A673 (cell line): ENCODE results near the gene TGM1. TPM values are rescaled to one million over a fixed set of nuclear protein-coding genes. Genes with fewer than 3 reads are reported as not detected.
A peak's percentile ranks its signal among the peaks of the same experiment; 100 is the strongest.

Experiments used
- BruUV-seq: library from RNA; stranded (reverse); fragments of 400-500 nt; replicated peaks from 2 replicates; lab custom pipeline; 2021; lab: Mats Ljungman, UMichigan
- CTCF ChIA-PET: fragments of 300-600 bp; sonication (Branson Sonifier 250); formaldehyde crosslinking; loops from one replicate; lab custom pipeline; 2022; ENCODE audit warnings: antibody characterized with exemption; lab: Charles Lee
- POLR2A ChIA-PET: fragments of 300-600 bp; sonication (Branson Sonifier 250); formaldehyde crosslinking; loops from one replicate; lab custom pipeline; 2022; ENCODE audit warnings: antibody characterized with exemption; ENCODE audit not compliant: low non-redundant PET; lab: Charles Lee
- DNase-seq: peaks from one replicate; pipeline ENCODE4 v3.0.0-alpha.2; 2015; ENCODE audit warnings: low spot score
- H3K27ac ChIP-seq: fragments of 200-600 bp; sonication (generic); 2 replicates; pipeline ENCODE4 v1.5.1; 2016; ENCODE audit warnings: mixed run types, low read depth, mild to moderate bottlenecking, mixed read lengths, antibody characterized with exemption, low read length; ENCODE audit not compliant: poor library complexity, severe bottlenecking
- H3K27me3 ChIP-seq: fragments of 200-600 bp; sonication (generic); replicated peaks from 2 replicates; pipeline ENCODE4 v1.6.1; 2017; ENCODE audit warnings: mixed run types, low read depth, mild to moderate bottlenecking, mixed read lengths, antibody characterized with exemption, low read length; ENCODE audit not compliant: insufficient read depth, poor library complexity
- H3K36me3 ChIP-seq: fragments of 200-600 bp; sonication (generic); 2 replicates; pipeline ENCODE4 v1.6.1; 2016; ENCODE audit warnings: mixed run types, mild to moderate bottlenecking, mixed read lengths, antibody characterized with exemption, low read length; ENCODE audit not compliant: insufficient read depth, poor library complexity, severe bottlenecking
- H3K4me1 ChIP-seq: fragments of 200-600 bp; sonication (generic); 2 replicates; pipeline ENCODE4 v1.6.1; 2017; ENCODE audit warnings: mixed run types, mild to moderate bottlenecking, mixed read lengths, antibody characterized with exemption, low read length; ENCODE audit not compliant: insufficient read depth, poor library complexity, severe bottlenecking
- H3K4me3 ChIP-seq: fragments of 200-600 bp; sonication (generic); 2 replicates; pipeline ENCODE4 v1.5.1; 2016; ENCODE audit warnings: low read depth, mixed run types, mild to moderate bottlenecking, mixed read lengths, low read length; ENCODE audit not compliant: poor library complexity, severe bottlenecking
- H3K9me3 ChIP-seq: fragments of 200-600 bp; sonication (generic); 2 replicates; pipeline ENCODE4 v1.6.1; 2016; ENCODE audit warnings: mixed run types, low read depth, mild to moderate bottlenecking, mixed read lengths, antibody characterized with exemption, low read length; ENCODE audit not compliant: poor library complexity, severe bottlenecking
- EZH2 ChIP-seq: fragments of 200-600 bp; sonication (generic); IDR thresholded peaks from 2 replicates; pipeline ENCODE4 v1.6.1; 2017; ENCODE audit warnings: borderline replicate concordance, low read depth, mild to moderate bottlenecking, mixed read lengths, antibody characterized with exemption, low read length; ENCODE audit not compliant: poor library complexity, severe bottlenecking
- intact Hi-C: fragments of 100-400 bp; cut with micrococcal nuclease; formaldehyde crosslinking; loops from one replicate; pipeline ENCODE4 v1.10.0; 2022; ENCODE audit not compliant: unreplicated experiment
- total RNA-seq: library from RNA; stranded (reverse); gene quantifications from 2 replicates; pipeline ENCODE4 v1.2.3, GENCODE V29; 2021
- TF ChIP-seq, protein P1 (sequence below): fragments of 300-800, 200-600 bp; sonication (generic); conservative IDR thresholded peaks from 2 replicates; pipeline ENCODE4 v1.5.1; 2017; ENCODE audit warnings: low read depth, mild to moderate bottlenecking, antibody characterized with exemption, low read length, moderate library complexity, mixed read lengths

The TGM1 gene
- total RNA-seq, 1 experiment from 2014 or later, result 1.5 TPM

DNA sequence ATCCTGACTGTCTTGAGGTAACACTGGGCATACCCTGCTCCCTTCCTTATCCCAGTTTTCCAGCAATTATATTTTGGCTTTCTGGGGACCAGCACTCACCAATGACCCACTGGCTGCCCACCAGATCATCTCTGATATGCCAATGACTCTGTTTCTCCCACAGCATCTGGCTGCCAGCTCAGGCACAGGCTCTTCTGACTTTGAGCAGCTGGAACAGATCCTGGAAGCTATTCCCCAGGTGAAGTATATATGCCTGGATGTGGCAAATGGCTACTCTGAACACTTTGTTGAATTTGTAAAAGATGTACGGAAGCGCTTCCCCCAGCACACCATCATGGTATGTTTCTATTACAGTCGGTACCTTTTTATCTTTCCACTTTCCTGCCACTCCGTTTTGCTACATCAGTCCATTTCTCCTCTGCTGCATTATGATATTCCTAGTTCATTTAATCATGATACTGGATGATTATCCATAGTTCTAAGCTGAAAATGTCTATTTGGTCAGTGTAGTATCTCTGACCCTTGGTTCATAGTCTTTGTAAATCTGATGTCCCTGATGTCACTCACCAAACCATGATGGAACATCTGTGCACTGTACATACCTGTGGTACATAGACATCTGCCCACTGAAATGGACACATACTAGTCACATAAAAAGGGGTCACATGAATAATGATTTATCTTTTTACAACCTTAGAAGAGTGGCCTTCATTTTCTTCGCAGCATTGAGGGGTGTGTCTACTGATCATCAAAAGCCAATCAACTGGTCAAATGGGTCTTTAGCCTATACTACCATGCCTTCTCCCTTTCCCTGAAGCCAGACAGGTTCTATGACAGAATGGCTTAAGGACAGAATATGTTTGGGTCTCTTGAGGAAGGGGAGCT, 26.9 kb downstream of the TGM1 start:
- Histone ChIP-seq H3K36me3 (peaks cover 60% of the 10 kb centered on the region), H3K4me1 (peaks cover 12% of the 10 kb centered on the region), H3K4me3 (no peak overlapping the region), H3K9me3 (no peaks in the 10 kb centered on the region), H3K27ac (no peak overlapping the region), H3K27me3 (no peaks in the 10 kb centered on the region)
- ChIA-PET CTCF (no interaction called here), POLR2A (no interaction called here)
- intact Hi-C loops, result no loop called here
- TF ChIP-seq EZH2, result no peak
- TF ChIP-seq, protein P1, sequence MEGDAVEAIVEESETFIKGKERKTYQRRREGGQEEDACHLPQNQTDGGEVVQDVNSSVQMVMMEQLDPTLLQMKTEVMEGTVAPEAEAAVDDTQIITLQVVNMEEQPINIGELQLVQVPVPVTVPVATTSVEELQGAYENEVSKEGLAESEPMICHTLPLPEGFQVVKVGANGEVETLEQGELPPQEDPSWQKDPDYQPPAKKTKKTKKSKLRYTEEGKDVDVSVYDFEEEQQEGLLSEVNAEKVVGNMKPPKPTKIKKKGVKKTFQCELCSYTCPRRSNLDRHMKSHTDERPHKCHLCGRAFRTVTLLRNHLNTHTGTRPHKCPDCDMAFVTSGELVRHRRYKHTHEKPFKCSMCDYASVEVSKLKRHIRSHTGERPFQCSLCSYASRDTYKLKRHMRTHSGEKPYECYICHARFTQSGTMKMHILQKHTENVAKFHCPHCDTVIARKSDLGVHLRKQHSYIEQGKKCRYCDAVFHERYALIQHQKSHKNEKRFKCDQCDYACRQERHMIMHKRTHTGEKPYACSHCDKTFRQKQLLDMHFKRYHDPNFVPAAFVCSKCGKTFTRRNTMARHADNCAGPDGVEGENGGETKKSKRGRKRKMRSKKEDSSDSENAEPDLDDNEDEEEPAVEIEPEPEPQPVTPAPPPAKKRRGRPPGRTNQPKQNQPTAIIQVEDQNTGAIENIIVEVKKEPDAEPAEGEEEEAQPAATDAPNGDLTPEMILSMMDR, result no peak
- no peak for DNase-seq
- BruUV-seq, result no TSS peak

DNA sequence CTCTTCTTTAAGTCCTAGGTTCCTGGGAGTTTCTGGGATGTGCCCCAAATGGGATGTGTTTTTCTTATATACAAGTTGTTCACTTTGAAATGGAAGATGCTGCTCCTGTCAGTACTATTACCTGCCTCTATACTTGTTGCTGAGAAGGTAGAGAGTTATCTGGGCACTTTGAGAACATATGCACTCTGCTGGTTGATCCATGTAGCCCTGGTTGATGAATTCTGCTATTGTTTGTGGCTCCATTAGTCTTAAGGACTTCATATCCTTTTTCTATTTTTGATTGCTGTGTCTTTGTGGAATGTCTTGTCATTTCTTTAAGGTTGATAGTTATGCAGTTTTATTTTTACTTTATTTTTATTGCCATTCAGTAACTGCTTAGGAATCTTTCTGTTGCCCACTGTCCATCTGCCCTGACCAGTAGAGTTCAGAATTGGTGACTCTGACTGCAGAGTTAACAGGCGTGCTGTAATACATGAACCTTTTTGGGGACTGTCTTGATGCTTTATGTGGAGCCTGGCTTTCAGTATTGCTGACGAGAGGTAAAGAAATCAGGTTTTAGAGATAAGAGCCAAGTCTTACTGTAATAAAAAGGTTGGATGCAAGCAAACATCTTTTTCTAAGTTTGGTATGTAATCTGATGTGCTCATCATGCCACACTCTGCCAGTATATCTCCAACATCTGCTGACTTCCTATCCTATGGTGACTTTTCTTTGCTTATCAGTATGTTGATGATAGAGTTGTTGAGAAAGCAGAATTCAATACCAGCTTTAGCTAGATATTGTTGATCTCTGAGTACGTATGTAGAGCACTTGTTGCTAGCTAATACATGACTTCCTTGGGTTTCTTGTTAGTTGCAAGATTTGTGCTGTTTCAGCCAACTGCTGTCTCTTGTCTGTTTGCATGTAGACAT, 28.6 kb downstream of the TGM1 start:
- no TSS peak for BruUV-seq
- no peak overlapping the region for H3K27ac ChIP-seq

DNA sequence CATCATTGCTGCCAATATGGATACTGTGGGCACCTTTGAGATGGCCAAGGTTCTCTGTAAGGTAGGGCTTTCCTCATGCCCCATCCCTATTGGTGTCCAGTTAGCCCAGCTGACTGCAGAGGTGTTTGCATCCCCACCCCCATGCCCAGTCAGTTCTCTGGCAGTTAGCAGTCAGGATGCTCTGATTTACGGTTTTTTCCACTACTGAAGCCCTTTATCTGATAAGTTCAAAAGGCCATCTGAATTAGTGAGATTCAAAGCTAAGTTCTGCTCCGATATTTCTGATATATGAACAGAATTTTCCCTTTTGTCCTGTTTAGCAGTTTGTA, 29.5 kb downstream of the TGM1 start:
- no peaks in the 10 kb centered on the region for H3K27me3 ChIP-seq
- TF ChIP-seq, protein P1, result no peak
- TF ChIP-seq EZH2, result no peak
- peak overlapping the region; percentile 88 for H3K27ac ChIP-seq
- DNase-seq, result no peak
- intact Hi-C loops, result no loop called here
- no TSS peak for BruUV-seq
- POLR2A ChIA-PET, result interaction anchor here (0.6 kb wide), 2 partner anchors 8 to 14 kb away, joined by 3 to 14 read pairs; no protein-coding TSS in a partner anchor
- H3K9me3 ChIP-seq, result no peaks in the 10 kb centered on the region
- H3K36me3 ChIP-seq, result peaks cover 36% of the 10 kb centered on the region
- peak overlapping the region; percentile 77 for H3K4me3 ChIP-seq
- CTCF ChIA-PET, result no interaction called here
- H3K4me1 ChIP-seq, result peaks cover 15% of the 10 kb centered on the region

More for the DNA sequence above, 28.6 kb downstream of the TGM1 start:
- POLR2A ChIA-PET, result interaction anchor here (0.6 kb wide), 1 partner anchor 7 kb away, joined by 3 read pairs; no protein-coding TSS in a partner anchor
- Histone ChIP-seq H3K4me3 (peak overlapping the region; percentile 77), H3K36me3 (peaks cover 44% of the 10 kb centered on the region), H3K27me3 (no peaks in the 10 kb centered on the region), H3K9me3 (no peaks in the 10 kb centered on the region), H3K4me1 (peaks cover 15% of the 10 kb centered on the region)
- TF ChIP-seq, protein P1, result no peak
- TF ChIP-seq EZH2, result no peak
- DNase-seq, result no peak
- intact Hi-C loops, result no loop called here
- CTCF ChIA-PET, result no interaction called here
